SK-N-SH (cell line): ENCODE measurements around the gene SYT11. TPM values are rescaled to one million over a fixed set of nuclear protein-coding genes. Genes with fewer than 3 reads are reported as not detected.

ENCODE experiments used
- CTCF ChIA-PET: fragments of 300-600, 350-600 bp; formaldehyde crosslinking; extraction: SDS; loops from one replicate; lab custom pipeline; 2021; lab: Yijun Ruan, JAX
- POLR2A ChIA-PET: fragments of 350-600 bp; sonication (Branson Sonifier 250); formaldehyde crosslinking; extraction: SDS; loops from one replicate; lab custom pipeline; 2020; ENCODE audit warnings: antibody characterized with exemption, inconsistent platforms; lab: Yijun Ruan, JAX
- DNase-seq: peaks from one replicate; pipeline ENCODE4 v3.0.0; 2012
- H2AFZ ChIP-seq: fragments of 200-600 bp; sonication (generic); 2 replicates; pipeline ENCODE4 v1.8.1; 2016; ENCODE audit warnings: antibody characterized with exemption, mild to moderate bottlenecking, low read depth
- H3F3A ChIP-seq: fragments of 200-600 bp; sonication (generic); replicated peaks from 2 replicates; pipeline ENCODE3; 2016; ENCODE audit warnings: antibody characterized with exemption, mild to moderate bottlenecking; ENCODE audit not compliant: insufficient read depth
- H3K27ac ChIP-seq, 2 experiments: fragments of 200-500 bp in 1 of 2; fragments of 200-600 bp in 1 of 2; sonication (Bioruptor generic) in 1 of 2; sonication (generic), shearing (Covaris generic) in 1 of 2; 2 replicates each; pipeline versions ENCODE4 v1.5.1 to v1.6.1; 2014 to 2016; ENCODE audit warnings: low read depth in 2 of 2, inconsistent platforms in 1 of 2, low read length in 1 of 2, mild to moderate bottlenecking in 1 of 2, mixed read lengths in 1 of 2
- H3K27me3 ChIP-seq: fragments of 200-600 bp; sonication (generic), shearing (Covaris generic); 2 replicates; pipeline ENCODE4 v1.6.1; 2016; ENCODE audit warnings: mixed run types; ENCODE audit not compliant: insufficient read depth
- H3K36me3 ChIP-seq, 2 experiments: fragments of 200-500 bp in 1 of 2; fragments of 200-600 bp in 1 of 2; sonication (Bioruptor generic) in 1 of 2; sonication (generic) in 1 of 2; replicated peaks in 1 of 2; 2 replicates each; pipeline versions ENCODE3 to v1.5.1; 2014 to 2016; ENCODE audit warnings: low read length in 1 of 2, mild to moderate bottlenecking in 1 of 2; ENCODE audit not compliant: insufficient read depth in 2 of 2, control insufficient read depth in 1 of 2
- H3K4me1 ChIP-seq, 2 experiments: fragments of 200-500 bp in 1 of 2; fragments of 200-600 bp in 1 of 2; sonication (Bioruptor generic) in 1 of 2; sonication (generic), shearing (Covaris generic) in 1 of 2; 2 replicates each; pipeline versions ENCODE4 v1.5.1 to v1.6.1; 2014 to 2016; ENCODE audit warnings: low read depth in 1 of 2, low read length in 1 of 2, mixed run types in 1 of 2; ENCODE audit not compliant: insufficient read depth in 2 of 2, control insufficient read depth in 1 of 2
- H3K4me2 ChIP-seq: fragments of 200-600 bp; sonication (generic), shearing (Covaris generic); 2 replicates; pipeline ENCODE4 v1.6.1; 2017; ENCODE audit warnings: mixed run types
- H3K4me3 ChIP-seq, 2 experiments: fragments of 200-500 bp in 1 of 2; fragments of 200-600 bp in 1 of 2; sonication (Bioruptor generic) in 1 of 2; sonication (generic), shearing (Covaris generic) in 1 of 2; 2 replicates each; pipeline versions ENCODE4 v1.5.1 to v1.8.1; 2014 to 2016; ENCODE audit warnings: low read depth in 2 of 2, inconsistent platforms in 1 of 2, low read length in 1 of 2, mild to moderate bottlenecking in 1 of 2, mixed read lengths in 1 of 2, moderate library complexity in 1 of 2
- H3K79me2 ChIP-seq: fragments of 200-600 bp; sonication (generic); 2 replicates; pipeline ENCODE4 v1.8.1; 2017; ENCODE audit warnings: mild to moderate bottlenecking; ENCODE audit not compliant: insufficient read depth
- H3K9ac ChIP-seq: fragments of 200-600 bp; sonication (generic); 2 replicates; pipeline ENCODE4 v1.6.1; 2017; ENCODE audit warnings: mixed run types
- H3K9me2 ChIP-seq: fragments of 200-600 bp; sonication (generic); 2 replicates; pipeline ENCODE4 v1.6.1; 2017; ENCODE audit warnings: mixed run types
- H3K9me3 ChIP-seq: fragments of 200-600 bp; sonication (generic); 2 replicates; pipeline ENCODE4 v1.6.1; 2017; ENCODE audit warnings: mixed run types, mild to moderate bottlenecking, moderate library complexity
- H4K20me1 ChIP-seq: fragments of 200-600 bp; sonication (generic); 2 replicates; pipeline ENCODE4 v1.6.1; 2017; ENCODE audit warnings: mild to moderate bottlenecking, mixed run types; ENCODE audit not compliant: insufficient read depth
- CHD2 ChIP-seq: fragments of 150-350 bp; IDR thresholded peaks from 2 replicates; pipeline ENCODE4 v1.6.1; 2018; ENCODE audit warnings: low read length; ENCODE audit not compliant: partially characterized antibody
- EP300 ChIP-seq, 2 experiments: IDR thresholded peaks; 2 replicates each; pipeline versions ENCODE4 v1.4.0 to v1.6.1; 2012; ENCODE audit warnings: borderline replicate concordance in 1 of 2, low read depth in 1 of 2, low read length in 1 of 2
- FOXJ3 ChIP-seq: sonication (generic); formaldehyde crosslinking; IDR thresholded peaks from 2 replicates; pipeline ENCODE4 v1.5.1; 2020; ENCODE audit warnings: mild to moderate bottlenecking, missing genetic modification reagents
- GABPA ChIP-seq: IDR thresholded peaks from 2 replicates; pipeline ENCODE4 v1.4.0; 2012; ENCODE audit warnings: low read depth, mild to moderate bottlenecking
- GATA2 ChIP-seq: sonication (generic); formaldehyde crosslinking; IDR thresholded peaks from 2 replicates; pipeline ENCODE4 v1.5.0; 2020; ENCODE audit warnings: mild to moderate bottlenecking, missing genetic modification reagents
- JUND ChIP-seq: IDR thresholded peaks from 2 replicates; pipeline ENCODE4 v1.4.0; 2012
- MEF2A ChIP-seq: IDR thresholded peaks from 2 replicates; pipeline ENCODE4 v1.4.0; 2012; ENCODE audit warnings: low read depth, borderline replicate concordance
- MXI1 ChIP-seq: IDR thresholded peaks from 2 replicates; pipeline ENCODE4 v1.6.1; 2012; ENCODE audit warnings: mild to moderate bottlenecking, low read depth, low read length, improper control_type of control experiment
- NFIC ChIP-seq: IDR thresholded peaks from 2 replicates; pipeline ENCODE4 v1.4.0; 2012; ENCODE audit warnings: borderline replicate concordance
- POLR2AphosphoS5 ChIP-seq: IDR thresholded peaks from 2 replicates; pipeline ENCODE4 v1.6.1; 2012; ENCODE audit warnings: low read depth, low read length
- SMC3 ChIP-seq: IDR thresholded peaks from 2 replicates; pipeline ENCODE4 v1.6.1; 2012; ENCODE audit warnings: low read depth, low read length, improper control_type of control experiment
- TAF1 ChIP-seq: IDR thresholded peaks from 2 replicates; pipeline ENCODE4 v1.6.1; 2012; ENCODE audit warnings: low read depth, mild to moderate bottlenecking, low read length, moderate library complexity, borderline replicate concordance
- TCF12 ChIP-seq: IDR thresholded peaks from 2 replicates; pipeline ENCODE4 v1.4.0; 2012
- TEAD4 ChIP-seq: IDR thresholded peaks from 2 replicates; pipeline ENCODE4 v1.4.0; 2012; ENCODE audit warnings: mild to moderate bottlenecking, borderline replicate concordance; ENCODE audit not compliant: insufficient read depth
- YY1 ChIP-seq: IDR thresholded peaks from 2 replicates; pipeline ENCODE4 v1.4.0; 2012; ENCODE audit warnings: low read depth, mild to moderate bottlenecking
- WGBS: methylation state at CpG from one replicate; pipeline ENCODE4 v1.1.6; 2017; ENCODE audit warnings: low lambda C conversion rate; 5-methylcytosine and 5-hydroxymethylcytosine counted together
- polyA plus RNA-seq, 3 experiments: library from polyadenylated mRNA; depleted of rRNA; stranded (reverse); fragments of >200 nt; gene quantifications; 2 replicates each; pipeline ENCODE4 v1.2.3, GENCODE V29; 2012
- TF ChIP-seq, protein P1 (sequence below): IDR thresholded peaks from 2 replicates; pipeline ENCODE4 v1.4.0; 2012; ENCODE audit warnings: low read depth, borderline replicate concordance
- TF ChIP-seq, protein P2 (sequence below): IDR thresholded peaks from 2 replicates; pipeline ENCODE4 v1.4.0; 2012; ENCODE audit warnings: low read depth, borderline replicate concordance

SYT11 gene
- polyA plus RNA-seq, 1 of the 3 experiments (the other 2 are of a cell fraction): 26.7 TPM

DNA sequence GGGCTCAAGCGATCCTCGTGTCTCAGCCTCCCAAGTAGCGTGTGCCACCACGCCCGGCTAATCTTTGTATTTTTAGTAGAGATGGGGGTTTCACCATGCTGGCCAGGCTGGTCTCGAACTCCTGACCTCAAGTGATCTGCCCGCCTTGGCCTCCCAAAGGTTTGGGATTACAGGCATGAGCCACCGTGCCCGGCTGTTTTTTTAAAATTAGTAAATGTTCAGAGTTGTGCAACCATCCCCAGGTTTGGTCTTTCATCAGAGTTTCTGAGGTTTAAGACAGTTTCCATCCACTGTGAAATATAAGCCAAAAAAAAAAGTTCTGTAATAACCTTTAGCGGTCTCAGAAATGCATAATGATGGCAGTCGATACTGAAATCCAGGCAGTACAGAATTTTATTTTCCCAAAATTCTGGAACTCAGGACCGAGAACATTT, 550 bp upstream of the SYT11 start:
- ChIA-PET POLR2A (interaction anchor here (0.5 to 4.0 kb wide), 8 partner anchors 10 to 586 kb away, joined by 3 to 32 read pairs (median 4); partner anchors contain the start of gene KHDC4), CTCF (interaction anchor here (0.8 to 1.6 kb wide), 2 partner anchors 80 to 208 kb away, joined by 3 read pairs; no protein-coding TSS in a partner anchor)
- Histone ChIP-seq H3K27me3 (no peaks in the 10 kb centered on the region), H3K36me3 (peaks cover 14 to 16% of the 10 kb centered on the region in 2 experiments), H3K4me1 (peaks cover 9 to 17% of the 10 kb centered on the region in 2 experiments; a peak in 3 of 4 replicates), H3K9me3 (no peaks in the 10 kb centered on the region), H3K27ac (peak overlapping the region; percentile 90 to 95), H4K20me1 (no peaks in the 10 kb centered on the region), H3K9me2 (no peaks in the 10 kb centered on the region), H3F3A (peaks cover 35% of the 10 kb centered on the region), H2AFZ (peak overlapping the region; percentile 87), H3K9ac (peak overlapping the region; percentile 59), H3K79me2 (peaks cover 73% of the 10 kb centered on the region), H3K4me3 (peak overlapping the region; percentile 66 to 89), H3K4me2 (peak overlapping the region; percentile 88)
- 17% methylated on average over 12 of the region's 12 CpGs for WGBS
- no peak for DNase-seq
- TF ChIP-seq YY1: 0 out of 2 replicates have a peak, but pooled peaks have one; percentile 28
- TF ChIP-seq GATA2 (CRISPR knock-in tag): no peak

DNA sequence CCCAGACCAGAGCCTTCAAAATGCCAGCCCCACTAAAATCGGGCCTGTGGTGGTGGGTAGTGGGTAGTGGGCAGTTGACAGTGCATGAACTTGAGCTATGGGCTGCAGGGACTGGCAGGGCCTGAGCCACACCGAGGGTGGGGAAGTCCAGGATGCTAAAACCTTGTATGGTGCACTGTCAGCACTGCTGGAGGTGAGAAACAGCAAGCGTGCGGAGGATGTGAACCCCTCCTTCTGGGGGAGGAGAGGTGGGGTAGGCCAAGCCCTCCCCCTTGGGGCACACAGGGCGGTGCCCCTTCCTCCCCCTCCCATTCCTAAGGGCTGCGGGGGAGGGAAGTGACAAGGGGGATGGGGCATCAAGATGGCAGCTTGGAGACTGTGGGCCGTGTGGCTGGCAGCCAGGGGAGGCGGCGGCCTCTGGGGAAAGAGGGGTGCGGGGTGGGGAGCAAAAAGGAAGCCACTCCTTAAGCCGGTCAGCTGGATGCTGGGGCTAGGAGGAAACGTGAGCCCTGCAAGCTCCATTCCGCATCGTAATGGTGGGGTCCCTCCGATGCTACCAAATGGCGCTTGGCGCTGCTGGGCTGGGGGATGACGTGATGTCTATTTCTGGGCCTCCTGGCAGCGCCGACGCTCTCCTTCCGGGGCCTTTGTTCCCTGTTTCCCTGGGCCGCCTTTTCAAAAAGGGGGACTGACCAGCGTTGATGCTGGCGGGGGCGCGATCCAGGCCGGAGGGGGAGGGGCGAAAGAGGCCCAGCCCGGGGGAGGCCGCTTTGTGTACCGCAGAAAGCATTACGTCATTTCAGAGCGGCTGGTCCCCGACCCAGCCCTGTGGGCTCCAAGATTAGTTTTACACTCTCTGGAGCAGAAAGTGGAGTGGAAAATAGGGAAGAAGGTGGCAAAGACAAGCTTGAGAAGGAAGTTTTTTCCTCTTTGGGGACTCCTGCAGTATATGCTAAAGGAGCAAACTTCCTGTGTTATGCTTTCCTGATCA, 809 bp downstream of the SYT11 start:
- CTCF ChIA-PET: interaction anchor here (1.6 kb wide), 1 partner anchor 78 kb away, joined by 3 read pairs; no protein-coding TSS in a partner anchor
- Histone ChIP-seq H3K4me1 (peaks cover 9 to 17% of the 10 kb centered on the region in 2 experiments; a peak in 3 of 4 replicates), H3F3A (peaks cover 32% of the 10 kb centered on the region), H2AFZ (peak overlapping the region; percentile 71; the same call in 1 of the 2 replicates), H3K27me3 (no peaks in the 10 kb centered on the region), H3K36me3 (peaks cover 4 to 6% of the 10 kb centered on the region in 2 experiments), H3K79me2 (peaks cover 73% of the 10 kb centered on the region), H3K4me3 (peak overlapping the region; percentile 66 to 89), H3K9ac (peak overlapping the region; percentile 88), H3K4me2 (peak overlapping the region; percentile 88), H4K20me1 (no peaks in the 10 kb centered on the region), H3K9me3 (no peaks in the 10 kb centered on the region), H3K27ac (peak overlapping the region; percentile 95 to 96)
- WGBS: 18% methylated on average over 28 of the region's 35 CpGs
- peak; percentile 87 for DNase-seq
- TF ChIP-seq TCF12: peak; percentile 13; the same call in 1 of the 2 replicates
- TF ChIP-seq FOXJ3: peak; percentile 41
- TF ChIP-seq NFIC: no peak; the same call in 1 of the 2 replicates
- TF ChIP-seq POLR2AphosphoS5: peak; percentile 33
- no peak for TF ChIP-seq SMC3
- TF ChIP-seq TAF1: 0 out of 2 replicates have a peak, but pooled peaks have one; percentile 30
- peak; percentile 27; the same call in 1 of the 2 replicates for TF ChIP-seq GABPA
- TF ChIP-seq EP300 (IDR thresholded peaks at IDR 0.05; ENCODE audit: borderline replicate concordance in 1 of 2, low read depth in 1 of 2, low read length in 1 of 2): peak in 1 of 2 experiments; percentile 29; a peak in 1 of 4 replicates
- TF ChIP-seq, protein P1, sequence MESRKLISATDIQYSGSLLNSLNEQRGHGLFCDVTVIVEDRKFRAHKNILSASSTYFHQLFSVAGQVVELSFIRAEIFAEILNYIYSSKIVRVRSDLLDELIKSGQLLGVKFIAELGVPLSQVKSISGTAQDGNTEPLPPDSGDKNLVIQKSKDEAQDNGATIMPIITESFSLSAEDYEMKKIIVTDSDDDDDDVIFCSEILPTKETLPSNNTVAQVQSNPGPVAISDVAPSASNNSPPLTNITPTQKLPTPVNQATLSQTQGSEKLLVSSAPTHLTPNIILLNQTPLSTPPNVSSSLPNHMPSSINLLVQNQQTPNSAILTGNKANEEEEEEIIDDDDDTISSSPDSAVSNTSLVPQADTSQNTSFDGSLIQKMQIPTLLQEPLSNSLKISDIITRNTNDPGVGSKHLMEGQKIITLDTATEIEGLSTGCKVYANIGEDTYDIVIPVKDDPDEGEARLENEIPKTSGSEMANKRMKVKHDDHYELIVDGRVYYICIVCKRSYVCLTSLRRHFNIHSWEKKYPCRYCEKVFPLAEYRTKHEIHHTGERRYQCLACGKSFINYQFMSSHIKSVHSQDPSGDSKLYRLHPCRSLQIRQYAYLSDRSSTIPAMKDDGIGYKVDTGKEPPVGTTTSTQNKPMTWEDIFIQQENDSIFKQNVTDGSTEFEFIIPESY: 0 out of 2 replicates have a peak, but pooled peaks have one; percentile 10
- TF ChIP-seq YY1: peak; percentile 85
- peak; percentile 83; the same call in 1 of the 2 replicates for TF ChIP-seq MEF2A
- TF ChIP-seq CHD2: peak; percentile 42
- no peak for TF ChIP-seq TEAD4
- TF ChIP-seq MXI1: peak; percentile 64
- TF ChIP-seq JUND: peak; percentile 32
- TF ChIP-seq, protein P2, sequence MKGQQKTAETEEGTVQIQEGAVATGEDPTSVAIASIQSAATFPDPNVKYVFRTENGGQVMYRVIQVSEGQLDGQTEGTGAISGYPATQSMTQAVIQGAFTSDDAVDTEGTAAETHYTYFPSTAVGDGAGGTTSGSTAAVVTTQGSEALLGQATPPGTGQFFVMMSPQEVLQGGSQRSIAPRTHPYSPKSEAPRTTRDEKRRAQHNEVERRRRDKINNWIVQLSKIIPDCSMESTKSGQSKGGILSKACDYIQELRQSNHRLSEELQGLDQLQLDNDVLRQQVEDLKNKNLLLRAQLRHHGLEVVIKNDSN: no peak
- TF ChIP-seq, all 33 proteins: peak for 12
- POLR2A ChIA-PET: interaction anchor here (0.7 to 4.0 kb wide), 8 partner anchors 12 to 222 kb away, joined by 3 to 32 read pairs (median 4); partner anchors contain the start of genes KHDC4 and MEX3A
- H3K9me2 ChIP-seq: no peaks in the 10 kb centered on the region
